IPS DF 6.9 (cell line): ENCODE data around the gene ADAMTS14.

Experiments
- DNase-seq: peaks from one replicate; pipeline ENCODE4 v3.0.0-alpha.2; 2013; ENCODE audit warnings: low read depth, low spot score
- H3K27ac ChIP-seq: one replicate; pipeline ENCODE4 v1.5.1; 2013; ENCODE audit warnings: low read length, control low read depth
- H3K27me3 ChIP-seq: 2 replicates; pipeline ENCODE4 v1.6.1; 2013; ENCODE audit warnings: mild to moderate bottlenecking, low read length; ENCODE audit not compliant: control insufficient read depth, insufficient read depth
- H3K36me3 ChIP-seq: 2 replicates; pipeline ENCODE4 v1.6.1; 2013; ENCODE audit warnings: low read length; ENCODE audit not compliant: control insufficient read depth, insufficient read depth
- H3K4me1 ChIP-seq: 2 replicates; pipeline ENCODE4 v1.6.1; 2013; ENCODE audit warnings: low read length; ENCODE audit not compliant: control insufficient read depth, insufficient read depth
- H3K4me3 ChIP-seq: 2 replicates; pipeline ENCODE4 v1.5.1; 2013; ENCODE audit warnings: mild to moderate bottlenecking, low read length
- H3K9me3 ChIP-seq: 2 replicates; pipeline ENCODE4 v1.6.1; 2013; ENCODE audit warnings: low read length, inconsistent platforms; ENCODE audit not compliant: control insufficient read depth, insufficient read depth
- WGBS: extraction: QIAGEN DNeasy Blood & Tissue Kit; methylation state at CpG from one replicate; pipeline ENCODE4 v1.1.7; 2013; ENCODE audit warnings: mixed read lengths, missing lambda C conversion rate; ENCODE audit not compliant: insufficient read length, insufficient coverage; 5-methylcytosine and 5-hydroxymethylcytosine counted together

Gene ADAMTS14

GRCh38 chr10:70753026-70753663, 80.8 kb downstream of the ADAMTS14 start:
- Histone ChIP-seq H3K36me3 (no peaks in the 10 kb centered on the region), H3K9me3 (no peaks in the 10 kb centered on the region), H3K27me3 (no peaks in the 10 kb centered on the region), H3K4me1 (peaks cover 1% of the 10 kb centered on the region), H3K4me3 (no peak overlapping the region), H3K27ac (no peak overlapping the region)
- no CpG with 5 or more reads among the region's 10 CpGs for whole genome bisulfite sequencing
- no peak for DNase-seq

- H3K9me3 ChIP-seq = no peaks in the 10 kb centered on the region
- no CpG with 5 or more reads among the region's 15 CpGs for WGBS
- no peak overlapping the region for H3K27ac ChIP-seq
- no peak overlapping the region for H3K4me3 ChIP-seq
- H3K27me3 ChIP-seq = no peaks in the 10 kb centered on the region
- H3K36me3 ChIP-seq = no peaks in the 10 kb centered on the region
- no peak for DNase-seq
- peaks cover 1% of the 10 kb centered on the region for H3K4me1 ChIP-seq
Observed at GRCh38 chr10:70753841-70754621, 81.7 kb downstream of the ADAMTS14 start.

- no peak overlapping the region for H3K27ac ChIP-seq
- no peaks in the 10 kb centered on the region for H3K36me3 ChIP-seq
- H3K27me3 ChIP-seq = no peaks in the 10 kb centered on the region
- no peak overlapping the region for H3K4me3 ChIP-seq
- WGBS = no CpG with 5 or more reads among the region's 8 CpGs
- DNase-seq = no peak
- peaks cover 3% of the 10 kb centered on the region for H3K4me1 ChIP-seq
- H3K9me3 ChIP-seq = no peaks in the 10 kb centered on the region
Observed at GRCh38 chr10:70756700-70757360, 84.5 kb downstream of the ADAMTS14 start.

- Histone ChIP-seq H3K4me1 (peaks cover 3% of the 10 kb centered on the region), H3K27ac (no peak overlapping the region), H3K4me3 (no peak overlapping the region), H3K27me3 (no peaks in the 10 kb centered on the region), H3K9me3 (no peaks in the 10 kb centered on the region), H3K36me3 (no peaks in the 10 kb centered on the region)
- no peak for DNase-seq
- no CpG with 5 or more reads among the region's 13 CpGs for WGBS
Observed at GRCh38 chr10:70757856-70758255, 85.5 kb downstream of the ADAMTS14 start.

- Histone ChIP-seq H3K9me3 (no peaks in the 10 kb centered on the region), H3K36me3 (no peaks in the 10 kb centered on the region), H3K4me3 (no peak overlapping the region), H3K27ac (no peak overlapping the region), H3K27me3 (no peaks in the 10 kb centered on the region), H3K4me1 (peaks cover 1% of the 10 kb centered on the region; the same call in 1 of the 2 replicates)
- no CpG with 5 or more reads among the region's 7 CpGs for WGBS
- DNase-seq = peak; percentile 75
Observed at GRCh38 chr10:70758757-70759514, 86.6 kb downstream of the ADAMTS14 start.

- no peak for DNase-seq
- no peaks in the 10 kb centered on the region for H3K36me3 ChIP-seq
- WGBS = no CpG with 5 or more reads among the region's 7 CpGs
- H3K9me3 ChIP-seq = no peaks in the 10 kb centered on the region
- H3K4me1 ChIP-seq = peaks cover 1% of the 10 kb centered on the region; the same call in 1 of the 2 replicates
- no peak overlapping the region for H3K4me3 ChIP-seq
- no peaks in the 10 kb centered on the region for H3K27me3 ChIP-seq
- no peak overlapping the region for H3K27ac ChIP-seq
Observed at GRCh38 chr10:70759781-70760180, 87.5 kb downstream of the ADAMTS14 start.

GRCh38 chr10:70760271-70760787, 88.0 kb downstream of the ADAMTS14 start:
- Histone ChIP-seq H3K36me3 (no peaks in the 10 kb centered on the region), H3K4me1 (peaks cover 1% of the 10 kb centered on the region; the same call in 1 of the 2 replicates), H3K9me3 (no peaks in the 10 kb centered on the region), H3K4me3 (no peak overlapping the region), H3K27ac (no peak overlapping the region), H3K27me3 (no peaks in the 10 kb centered on the region)
- WGBS = no CpG with 5 or more reads among the region's 12 CpGs
- DNase-seq = no peak

- no peak overlapping the region for H3K4me3 ChIP-seq
- H3K27me3 ChIP-seq = no peaks in the 10 kb centered on the region
- peaks cover 1% of the 10 kb centered on the region; the same call in 1 of the 2 replicates for H3K4me1 ChIP-seq
- H3K36me3 ChIP-seq = no peaks in the 10 kb centered on the region
- no peak for DNase-seq
- H3K9me3 ChIP-seq = no peaks in the 10 kb centered on the region
- H3K27ac ChIP-seq = no peak overlapping the region
- WGBS = no CpG with 5 or more reads among the region's 7 CpGs
Observed at GRCh38 chr10:70761031-70761601, 88.8 kb downstream of the ADAMTS14 start.

- Histone ChIP-seq H3K27ac (no peak overlapping the region), H3K4me3 (no peak overlapping the region), H3K36me3 (no peaks in the 10 kb centered on the region), H3K27me3 (no peaks in the 10 kb centered on the region), H3K9me3 (no peaks in the 10 kb centered on the region), H3K4me1 (peaks cover 1% of the 10 kb centered on the region; the same call in 1 of the 2 replicates)
- no peak for DNase-seq
- WGBS = no CpG with 5 or more reads among the region's 10 CpGs
Observed at GRCh38 chr10:70761727-70762350, 89.5 kb downstream of the ADAMTS14 start.
